Left forelimb (tissue), 1 donor: ENCODE results near the gene KCNQ1.

Source experiments
- DNase-seq: peaks from one replicate; pipeline ENCODE4 v3.0.0-alpha.2; 2018; ENCODE audit warnings: low spot score

The KCNQ1 gene

DNA sequence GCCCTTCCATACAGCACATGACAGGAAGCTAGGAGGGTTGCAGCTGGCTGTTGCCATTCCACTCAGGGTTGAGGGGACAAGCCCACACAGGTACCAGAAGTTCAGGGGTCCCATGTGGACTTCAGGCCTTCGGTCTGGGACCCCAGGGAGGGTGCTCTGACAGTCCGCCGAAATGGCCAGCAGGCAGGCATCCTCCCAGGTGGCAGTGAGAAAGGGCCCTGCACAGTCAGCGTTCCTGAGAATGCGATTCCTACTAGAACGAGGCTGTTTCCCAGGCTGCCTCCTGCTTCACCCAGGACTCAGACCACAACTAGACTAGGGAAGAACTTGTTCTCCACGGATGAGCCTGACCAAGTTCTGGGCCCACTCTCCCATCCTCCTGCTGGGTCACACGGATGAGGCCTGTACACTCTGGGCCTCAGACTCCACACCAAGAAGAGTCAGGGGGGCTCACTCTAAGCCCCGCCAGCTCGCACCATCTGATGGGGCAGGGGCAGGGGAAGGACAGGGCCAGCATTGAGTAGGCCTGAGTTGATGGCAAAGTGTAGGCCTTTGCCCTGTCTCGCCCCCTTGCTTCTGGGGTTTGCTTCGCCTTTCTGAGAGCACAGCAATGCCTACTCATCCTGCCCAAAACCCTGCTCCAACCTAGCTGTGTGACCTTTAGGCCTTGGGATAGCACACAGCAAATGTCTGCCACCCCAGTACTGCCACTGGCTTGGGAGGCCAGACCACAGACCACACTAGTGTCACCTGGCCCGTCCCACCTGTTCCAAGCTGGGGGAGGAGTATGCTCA is 241.0 kb downstream of the KCNQ1 start:
- no peak for DNase-seq

DNA sequence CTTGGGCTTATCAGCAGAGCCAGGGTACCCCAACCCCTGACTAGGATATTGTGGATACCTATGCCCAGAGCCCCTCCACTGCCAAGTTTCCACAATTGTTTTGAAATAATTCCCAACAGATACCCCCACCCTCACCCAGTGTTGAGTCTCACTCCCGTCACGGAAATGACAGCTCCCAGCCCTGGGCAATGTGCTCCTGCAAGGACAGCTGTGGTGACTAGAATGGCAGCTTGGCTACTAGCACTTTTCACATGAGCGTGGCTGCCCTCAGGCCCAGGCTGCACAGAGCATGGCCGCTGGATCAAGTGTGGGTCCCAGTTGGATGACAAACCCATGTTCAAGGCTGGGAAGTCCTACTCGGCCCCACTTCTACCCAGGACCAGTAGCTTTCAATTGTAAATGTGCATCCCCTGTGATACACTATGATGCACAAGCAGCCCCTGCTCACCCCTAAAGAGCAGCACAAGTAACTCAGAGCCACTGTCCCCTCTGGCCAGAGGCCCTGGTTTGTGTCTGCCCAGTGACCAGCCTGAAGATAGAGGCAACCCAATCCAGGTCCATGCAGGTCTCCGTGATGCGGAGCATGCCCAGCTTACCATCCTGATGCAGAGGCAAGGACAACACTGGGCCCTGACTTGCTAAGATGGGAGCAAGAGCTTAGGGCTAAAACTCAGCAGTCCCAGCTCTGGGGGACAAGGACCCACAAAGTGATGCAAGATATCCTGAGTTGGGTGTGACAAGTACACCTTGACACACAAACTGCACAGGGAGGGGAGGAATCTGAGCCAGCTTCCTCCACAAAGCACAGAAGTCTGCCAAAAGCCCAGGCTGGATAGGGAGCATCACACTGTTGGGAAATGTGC is 241.8 kb downstream of the KCNQ1 start:
- DNase-seq = peak; percentile 48

DNA sequence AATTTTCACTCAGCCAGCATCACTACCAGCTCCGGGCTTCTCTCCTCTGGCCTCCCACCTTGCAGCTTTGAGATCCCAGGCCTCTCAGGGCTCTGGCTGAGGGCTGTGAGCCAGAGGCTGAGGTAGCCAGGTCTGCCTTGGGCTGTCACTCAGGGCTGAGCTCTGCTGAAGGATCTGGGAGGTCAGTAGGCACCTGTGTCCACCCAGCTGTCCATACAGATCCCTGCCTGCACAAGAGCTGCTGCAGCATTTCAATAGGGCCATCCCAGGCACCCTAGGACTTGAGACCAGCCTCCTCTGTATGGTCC is 242.4 kb downstream of the KCNQ1 start:
- peak; percentile 49 for DNase-seq

DNA sequence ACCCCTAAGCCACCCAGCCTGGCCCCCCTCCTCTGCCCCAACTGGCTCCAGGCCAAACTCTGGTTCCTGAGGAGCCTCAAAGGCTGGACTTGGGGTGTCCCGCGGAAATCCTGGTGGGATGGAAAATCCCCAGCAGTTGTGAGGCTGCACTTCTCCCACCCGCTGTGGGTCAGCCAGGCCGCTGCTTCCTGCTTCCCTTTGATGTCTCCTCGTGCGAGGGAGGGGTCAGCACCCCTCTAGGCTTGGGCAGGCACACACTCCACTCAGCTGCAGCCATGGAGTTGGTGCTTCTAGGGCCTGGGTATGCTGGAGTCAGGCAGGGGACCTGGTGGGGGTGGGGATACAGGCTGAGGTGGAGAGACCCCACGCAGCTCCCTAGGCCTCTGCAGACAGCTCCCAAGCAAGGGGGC is 243.0 kb downstream of the KCNQ1 start:
- peak; percentile 50 for DNase-seq

DNA sequence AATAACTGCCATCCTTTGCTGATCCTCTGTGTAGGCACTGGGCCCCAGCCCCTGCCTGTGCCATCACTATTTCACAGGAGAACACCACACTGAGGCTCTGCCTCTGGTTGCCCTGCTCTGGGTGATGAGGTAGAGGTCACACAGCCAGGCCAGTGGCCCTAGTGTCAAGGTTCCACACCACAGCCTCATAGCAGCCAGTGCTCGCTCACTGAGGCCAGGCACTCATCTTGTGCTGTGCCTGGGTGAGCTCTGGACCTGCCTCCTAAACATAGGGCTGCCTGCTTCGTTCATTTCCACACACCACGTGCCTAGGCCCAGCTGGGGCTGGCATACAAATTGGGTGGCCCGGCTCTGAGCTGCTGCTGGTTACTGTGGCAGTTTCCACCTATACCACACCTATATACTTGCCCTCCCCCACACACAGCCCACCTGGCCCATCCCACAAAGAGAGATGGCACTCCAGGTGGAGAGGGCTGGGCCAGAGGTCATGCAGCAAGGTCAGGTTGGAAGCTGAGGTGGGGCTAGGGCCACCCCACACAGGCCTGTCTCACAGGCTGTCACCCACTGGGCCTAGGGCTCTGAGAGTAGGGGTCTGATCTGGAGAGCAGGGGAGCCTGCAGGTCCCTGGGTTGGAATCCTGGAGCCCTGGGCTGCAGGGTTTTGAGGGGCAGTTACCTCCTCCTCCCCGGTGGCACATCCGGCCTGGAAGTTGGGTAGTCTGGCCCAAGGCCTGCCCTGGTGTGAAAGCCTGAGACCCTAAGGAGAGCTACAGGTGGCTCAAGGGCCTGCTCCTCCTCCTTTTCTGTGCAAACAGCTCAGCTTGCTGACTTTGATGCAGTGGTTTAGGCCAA is 243.8 kb downstream of the KCNQ1 start:
- DNase-seq = peak; percentile 51

DNA sequence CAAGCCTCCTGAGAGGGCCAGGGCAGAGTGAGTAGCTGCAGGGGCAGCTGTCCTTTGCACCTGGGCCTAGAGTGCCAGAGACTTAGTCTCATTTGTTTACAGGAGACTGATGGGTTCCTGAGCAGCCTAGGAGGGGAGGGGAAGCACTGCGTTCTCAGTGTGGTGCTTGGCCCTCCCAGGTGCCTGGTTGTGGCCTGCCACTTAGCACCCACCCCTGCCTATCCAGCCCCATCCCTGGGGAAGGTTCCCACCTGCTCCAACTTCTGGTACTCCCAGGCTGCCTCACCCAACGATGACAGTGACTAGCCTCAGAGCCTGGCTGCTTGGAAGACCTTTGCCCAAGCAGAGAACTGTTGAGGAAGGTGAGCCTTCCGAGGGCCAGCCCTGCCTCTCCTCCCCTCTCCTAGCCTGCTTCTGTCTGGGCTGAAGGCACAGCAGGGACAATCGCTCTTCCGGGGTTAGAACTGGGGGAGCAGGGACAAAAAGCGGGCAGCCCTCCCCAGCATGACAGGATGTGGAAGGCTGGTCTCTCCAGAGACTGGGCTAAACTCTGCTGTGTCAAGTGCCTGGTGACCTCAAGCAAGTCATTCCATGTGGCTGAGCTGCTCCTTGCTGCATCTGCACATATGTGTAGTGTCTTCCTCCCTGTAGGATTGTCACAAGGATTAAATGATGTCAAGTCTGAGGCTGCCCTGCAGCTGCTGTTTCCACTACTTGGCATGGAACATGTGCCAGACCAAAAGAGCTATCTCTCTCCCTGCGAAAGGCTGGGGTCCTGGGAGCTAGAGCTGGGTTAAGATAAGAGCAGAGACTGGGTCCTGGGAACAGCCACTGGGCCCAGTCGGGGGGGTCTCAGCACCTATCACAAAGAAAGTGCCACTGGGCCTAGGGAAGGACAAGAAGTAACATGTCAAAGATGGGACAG is 245.1 kb downstream of the KCNQ1 start:
- peak; percentile 64 for DNase-seq

DNA sequence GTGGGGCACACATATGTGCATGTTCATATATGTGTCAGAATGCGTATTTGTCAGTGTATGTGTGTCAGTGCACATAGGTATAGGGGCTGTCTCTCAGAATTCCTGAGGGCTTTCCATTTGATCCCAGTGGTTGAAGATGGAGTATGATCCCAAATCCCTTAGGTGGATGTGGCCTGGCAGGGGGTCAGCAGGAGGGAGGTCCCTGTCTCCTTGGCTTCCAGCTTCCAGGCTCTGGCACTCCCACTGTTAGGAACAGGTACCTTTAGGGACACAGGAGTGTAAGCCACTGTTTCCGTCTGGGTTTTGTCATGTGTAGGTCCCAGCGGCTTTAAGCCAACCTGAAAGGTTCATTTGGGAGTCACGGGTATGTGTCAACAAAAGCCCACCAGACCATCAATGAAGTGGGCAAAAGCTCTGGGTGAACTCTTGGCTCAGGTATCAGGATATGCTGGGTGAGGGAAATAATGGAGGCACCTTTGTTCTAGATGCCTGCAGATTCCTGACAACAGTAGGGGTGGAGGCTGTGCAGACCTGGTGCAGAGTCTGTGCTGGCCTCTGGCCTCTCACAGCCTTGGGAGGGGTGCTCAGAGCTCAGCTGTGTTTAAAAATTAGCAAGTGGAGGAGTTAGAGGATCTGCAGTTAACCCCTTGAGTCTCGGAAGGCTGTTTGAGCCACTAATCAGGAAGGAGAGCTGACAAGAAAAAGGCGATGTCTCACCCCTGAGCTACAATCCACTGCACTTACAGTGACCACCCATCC is 246.0 kb downstream of the KCNQ1 start:
- peak; percentile 41 for DNase-seq

DNA sequence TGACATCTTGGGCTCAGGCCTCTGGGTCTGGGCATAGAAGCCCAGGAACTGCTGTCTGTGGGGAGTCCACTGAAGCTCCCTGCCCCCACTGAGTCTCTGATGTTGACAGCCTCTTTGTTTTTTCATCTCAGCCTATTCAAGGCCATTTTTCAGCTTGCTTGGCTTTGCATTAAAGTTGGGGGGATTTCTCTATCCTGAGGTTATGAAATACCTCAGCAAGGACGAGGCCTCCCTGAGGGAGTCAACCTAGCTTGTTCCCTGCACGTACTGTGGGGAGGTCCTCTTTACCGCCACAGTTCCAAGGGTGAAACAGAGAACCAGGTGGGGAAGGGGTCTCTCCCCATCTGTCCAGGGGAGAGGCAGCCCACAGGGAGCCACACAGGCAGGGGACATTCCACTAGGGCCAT is 246.6 kb downstream of the KCNQ1 start:
- peak; percentile 49 for DNase-seq

DNA sequence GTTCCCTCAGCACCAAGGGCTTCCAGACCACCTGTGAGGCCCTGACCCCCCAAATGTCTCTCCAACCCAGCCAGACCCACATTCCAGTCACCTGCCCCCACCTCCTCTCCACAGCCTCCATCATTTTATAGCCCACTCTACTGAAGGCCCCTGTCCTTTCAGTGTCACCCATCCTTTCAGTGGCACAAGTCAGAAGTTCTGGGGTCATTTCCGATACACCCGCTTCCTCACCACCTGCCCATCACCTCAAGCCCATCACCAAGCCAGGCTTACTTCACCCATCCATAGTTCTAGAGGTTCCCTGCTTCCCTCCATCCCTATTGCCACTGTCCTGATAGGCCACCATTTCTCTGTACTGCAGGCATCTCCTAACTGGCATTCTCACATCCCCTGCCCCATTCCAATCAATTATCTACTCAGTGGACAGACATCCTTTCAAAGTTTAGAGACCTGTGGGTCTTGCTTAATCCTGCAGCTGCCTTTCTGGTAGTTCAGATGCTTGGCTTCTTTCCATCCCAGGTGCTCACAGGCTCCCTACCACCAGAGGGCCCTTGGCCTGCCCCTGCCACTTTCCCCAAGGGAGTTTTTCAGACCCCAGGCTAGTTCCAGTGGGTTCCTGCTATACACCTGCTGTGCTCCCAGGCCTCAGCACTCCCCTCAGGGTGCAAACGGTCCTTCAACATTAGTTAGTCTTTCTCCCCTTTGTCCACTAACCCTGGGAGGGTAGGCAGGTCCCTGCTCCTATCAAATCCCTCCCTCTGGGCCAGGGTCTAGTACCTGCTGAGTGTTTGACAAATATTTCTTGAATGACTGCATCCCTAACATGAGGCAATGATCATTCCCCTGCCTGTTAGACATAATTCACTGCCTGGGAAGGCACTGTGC is 247.4 kb downstream of the KCNQ1 start:
- DNase-seq = peak; percentile 36

DNA sequence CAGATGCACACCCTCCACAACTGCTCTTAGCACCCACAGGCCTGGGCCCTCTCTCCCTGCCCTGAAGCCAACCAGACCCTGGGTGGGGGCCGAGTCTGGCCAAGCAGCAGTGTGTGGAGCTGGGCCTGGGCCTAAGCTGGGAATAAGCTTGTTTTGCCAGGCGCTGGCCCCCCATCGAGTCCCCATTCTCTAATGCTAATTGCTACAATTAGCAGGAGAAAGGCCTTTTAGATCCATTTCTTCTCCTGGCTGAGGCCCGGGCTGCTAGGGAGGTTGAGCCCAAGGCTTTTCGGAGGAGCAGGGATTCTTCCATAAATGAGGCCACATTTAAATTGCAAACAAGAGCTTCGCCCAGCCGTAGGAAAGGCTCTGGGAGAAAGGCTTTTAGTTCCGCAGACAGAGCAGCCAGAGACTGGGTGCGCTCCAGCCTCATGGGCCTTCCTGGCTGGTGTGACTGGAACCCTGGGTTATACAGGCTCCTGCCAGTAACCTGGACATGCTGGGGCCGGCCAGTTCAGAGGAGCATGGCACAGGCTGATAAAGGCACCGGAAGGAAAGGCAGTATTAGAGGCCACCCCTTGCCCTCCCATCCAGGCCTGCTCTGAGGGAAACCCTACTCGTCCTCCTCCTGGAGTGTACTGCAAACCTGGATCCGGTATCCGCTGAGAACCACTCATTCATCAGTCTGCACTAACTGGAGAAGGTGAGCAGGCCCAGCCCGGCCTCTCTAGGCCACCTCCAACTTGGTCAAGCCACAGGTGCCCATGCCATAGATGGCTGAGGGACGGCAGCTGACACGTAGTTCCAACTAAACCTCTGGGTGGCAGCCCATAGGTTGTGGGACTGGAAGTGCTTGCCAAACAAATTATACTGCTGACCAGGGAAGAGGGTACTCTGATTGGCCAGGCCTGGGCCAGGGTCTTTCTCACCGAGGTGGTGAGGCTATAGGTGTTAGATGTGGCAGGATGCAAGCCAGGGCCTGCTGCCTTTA is 248.8 kb downstream of the KCNQ1 start:
- DNase-seq = peak; percentile 41

DNA sequence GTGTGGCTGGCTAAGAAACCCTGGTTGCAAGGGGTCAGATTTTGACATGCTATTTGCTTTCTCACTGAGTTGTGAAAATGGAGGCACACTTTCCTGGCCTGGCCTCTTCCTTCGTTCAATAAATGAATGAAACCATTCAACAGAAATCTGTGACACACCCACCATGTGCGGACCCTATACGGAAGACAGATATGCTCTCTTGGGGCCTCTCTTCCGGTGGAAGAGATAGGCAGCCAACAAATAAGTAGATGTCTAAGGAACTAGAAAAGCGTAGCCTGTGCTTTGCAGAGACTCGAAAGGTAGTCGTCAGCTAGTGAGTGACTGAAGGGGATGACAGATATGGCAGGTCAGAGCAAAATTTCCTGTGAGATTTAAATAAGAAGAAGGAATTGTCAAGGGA is 249.7 kb downstream of the KCNQ1 start:
- no peak for DNase-seq

DNA sequence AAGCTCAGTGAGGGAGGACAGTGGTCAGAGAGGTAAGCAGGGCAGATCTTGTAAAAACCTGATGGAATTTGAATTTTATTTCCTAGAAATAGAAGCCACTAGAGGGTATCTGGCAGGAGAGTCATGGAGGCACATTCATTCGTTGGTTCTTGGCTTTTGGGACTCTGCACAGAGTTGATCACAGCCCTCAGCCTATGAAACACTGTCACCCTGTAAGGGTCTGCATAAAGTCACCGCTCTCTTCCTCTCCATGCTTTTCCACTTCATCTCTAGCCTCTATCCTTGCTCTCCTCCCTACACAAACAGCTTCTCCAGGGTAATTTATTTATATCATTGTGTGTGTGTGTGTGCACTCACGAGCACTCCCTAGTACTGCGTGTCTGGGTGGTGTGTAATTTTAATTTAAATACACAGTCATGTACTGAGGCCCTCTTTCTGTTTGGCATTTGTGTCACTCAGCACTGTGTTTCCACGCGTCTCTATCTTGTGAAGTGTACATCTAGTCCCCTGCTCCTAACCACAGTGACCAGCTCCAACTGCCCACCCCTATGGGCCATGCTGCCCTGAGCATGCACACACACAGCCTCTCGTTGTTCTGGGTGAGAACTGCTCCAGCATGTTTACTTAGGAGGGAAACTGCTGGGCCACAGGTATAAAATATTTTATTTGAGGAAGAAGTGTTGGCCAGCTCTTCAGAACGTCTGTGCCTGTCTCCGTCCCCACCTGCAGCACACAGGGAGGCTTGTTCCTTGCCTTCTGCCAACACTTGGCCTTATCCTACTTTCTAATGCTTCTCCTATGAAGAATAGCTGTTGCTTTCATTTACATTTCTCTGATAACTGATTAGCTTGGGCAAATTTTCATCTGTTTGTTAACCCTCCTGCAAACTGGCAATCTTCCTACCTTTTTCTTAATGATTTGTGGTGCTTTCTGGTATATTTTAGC is 250.5 kb downstream of the KCNQ1 start:
- peak; percentile 55 for DNase-seq

DNA sequence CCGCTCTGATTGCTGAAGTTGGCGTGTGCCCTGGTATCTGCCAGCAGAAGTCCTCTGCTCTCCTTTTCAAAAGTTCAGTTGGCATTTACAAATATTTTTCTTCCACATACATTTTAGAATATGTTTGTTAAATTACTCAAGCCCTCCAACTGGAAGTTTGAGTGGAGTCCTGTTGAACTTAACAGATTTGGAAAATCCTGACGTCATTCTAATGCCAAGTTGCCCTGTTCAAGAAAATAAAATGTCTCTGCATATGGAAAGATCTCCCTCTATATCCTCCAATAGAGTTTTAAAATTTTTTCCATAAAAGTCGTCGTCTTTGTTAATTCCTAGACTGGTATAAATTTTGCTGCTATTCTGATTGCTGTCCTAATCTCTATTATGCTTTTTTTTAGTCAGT is 251.6 kb downstream of the KCNQ1 start:
- DNase-seq = no peak

DNA sequence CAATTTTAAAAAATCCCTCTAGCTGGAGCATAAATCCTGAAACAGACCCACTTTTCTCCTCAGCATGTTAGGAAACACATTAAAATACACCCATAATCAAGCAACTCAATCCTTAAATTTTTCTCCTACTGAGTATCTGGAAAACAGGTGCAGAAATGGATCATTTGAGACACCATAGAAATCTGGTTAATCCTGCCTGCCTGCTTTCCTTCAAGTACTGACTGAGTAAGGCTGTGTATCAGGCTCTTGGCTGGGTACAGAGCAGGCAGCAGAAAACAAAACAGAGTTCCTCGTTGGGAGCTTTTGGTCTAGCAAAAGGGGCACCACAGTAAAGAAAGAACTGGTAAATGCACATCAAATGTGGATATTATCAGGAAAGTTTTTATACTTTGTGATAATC is 253.1 kb downstream of the KCNQ1 start:
- no peak for DNase-seq

DNA sequence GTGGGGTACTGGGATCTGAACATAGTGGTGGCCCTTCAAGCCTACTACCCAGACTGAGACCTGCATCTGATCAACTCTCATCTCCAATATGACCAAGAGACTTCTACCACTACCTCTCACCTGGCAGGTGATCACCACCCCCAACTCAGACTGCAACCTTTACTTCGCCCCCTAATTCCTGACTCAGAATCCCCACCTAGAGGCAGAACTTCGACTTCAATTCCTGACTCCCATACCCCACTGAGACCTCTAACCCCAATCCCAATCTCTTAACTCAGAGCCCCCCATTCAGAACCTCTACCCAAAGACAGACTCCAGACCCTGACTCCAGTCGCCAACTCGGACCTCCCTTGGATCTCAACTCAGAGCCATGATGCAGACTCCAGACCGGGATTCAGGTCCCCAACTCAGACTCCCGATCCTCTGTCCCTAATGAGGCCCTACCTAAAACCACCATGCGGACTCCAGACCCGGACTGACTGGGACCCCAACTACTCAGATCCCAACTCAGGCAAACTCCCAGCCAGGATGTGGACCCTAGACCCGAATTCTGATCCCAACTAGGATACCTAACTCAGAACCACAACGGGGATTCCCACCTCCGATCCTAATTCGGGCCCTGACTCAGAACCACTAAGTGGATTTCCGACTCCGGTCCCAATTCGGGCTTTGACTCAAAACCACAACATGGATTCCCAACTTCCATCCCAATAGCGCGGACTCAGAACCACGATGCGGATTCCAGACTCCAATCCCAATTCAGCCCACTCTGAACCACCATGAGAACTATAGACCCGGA is 253.8 kb downstream of the KCNQ1 start:
- peak; percentile 52 for DNase-seq

DNA sequence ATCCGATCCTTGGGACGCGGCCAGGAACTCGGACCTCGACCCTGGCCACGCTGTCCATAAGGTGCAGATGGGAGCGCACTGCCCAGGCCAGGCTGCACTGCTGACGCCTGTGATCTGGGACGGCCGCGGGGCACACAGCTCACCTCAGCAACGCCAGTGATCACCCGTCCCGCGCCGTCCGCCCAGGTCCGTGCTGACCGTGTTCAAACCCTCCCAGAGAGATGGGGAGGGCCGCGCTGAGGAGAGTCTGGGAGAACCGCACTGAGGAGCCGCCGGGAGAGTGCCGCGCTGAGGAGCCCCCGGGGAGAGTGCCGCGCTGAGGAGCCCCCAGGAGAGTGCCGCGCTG is 254.3 kb downstream of the KCNQ1 start:
- peak; percentile 61 for DNase-seq
